Right lobe of liver (tissue), 4 donors: ENCODE results near the gene PHF14.

Source experiments
- POLR2A ChIP-seq: fragments of 450-650 bp; IDR thresholded peaks from one replicate; pipeline ENCODE4 v1.6.1; 2017; ENCODE audit warnings: antibody characterized with exemption, mild to moderate bottlenecking
- TF ChIP-seq, protein P1 (sequence below), 4 donors: fragments of 200-600 bp in 3 of 4; fragments of 450-650 bp in 1 of 4; IDR thresholded peaks; one replicate each; pipeline versions ENCODE4 v1.5.1 to v1.8.0; 2016 to 2022; ENCODE audit warnings: antibody characterized with exemption in 4 of 4, mild to moderate bottlenecking in 2 of 4
- donor health status: DM: no; HTN: no; CAD: no.
- donor health status: DM: no; HTN: no; CAD: no.
- donor health status: DM: no; HTN: yes; CAD: no.

GRCh38 chr7:11060893-11061292 is 87.2 kb downstream of the PHF14 start:
- TF ChIP-seq, protein P1, sequence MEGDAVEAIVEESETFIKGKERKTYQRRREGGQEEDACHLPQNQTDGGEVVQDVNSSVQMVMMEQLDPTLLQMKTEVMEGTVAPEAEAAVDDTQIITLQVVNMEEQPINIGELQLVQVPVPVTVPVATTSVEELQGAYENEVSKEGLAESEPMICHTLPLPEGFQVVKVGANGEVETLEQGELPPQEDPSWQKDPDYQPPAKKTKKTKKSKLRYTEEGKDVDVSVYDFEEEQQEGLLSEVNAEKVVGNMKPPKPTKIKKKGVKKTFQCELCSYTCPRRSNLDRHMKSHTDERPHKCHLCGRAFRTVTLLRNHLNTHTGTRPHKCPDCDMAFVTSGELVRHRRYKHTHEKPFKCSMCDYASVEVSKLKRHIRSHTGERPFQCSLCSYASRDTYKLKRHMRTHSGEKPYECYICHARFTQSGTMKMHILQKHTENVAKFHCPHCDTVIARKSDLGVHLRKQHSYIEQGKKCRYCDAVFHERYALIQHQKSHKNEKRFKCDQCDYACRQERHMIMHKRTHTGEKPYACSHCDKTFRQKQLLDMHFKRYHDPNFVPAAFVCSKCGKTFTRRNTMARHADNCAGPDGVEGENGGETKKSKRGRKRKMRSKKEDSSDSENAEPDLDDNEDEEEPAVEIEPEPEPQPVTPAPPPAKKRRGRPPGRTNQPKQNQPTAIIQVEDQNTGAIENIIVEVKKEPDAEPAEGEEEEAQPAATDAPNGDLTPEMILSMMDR (IDR thresholded peaks at IDR 0.05) = no peak
- no peak for TF ChIP-seq POLR2A
